Measurements from ENCODE around the gene ZIC5. TPM values are rescaled to one million over a fixed set of nuclear protein-coding genes. Genes with fewer than 3 reads are reported as not detected.

ZIC5 gene
- not detected for total RNA-seq

DNA sequence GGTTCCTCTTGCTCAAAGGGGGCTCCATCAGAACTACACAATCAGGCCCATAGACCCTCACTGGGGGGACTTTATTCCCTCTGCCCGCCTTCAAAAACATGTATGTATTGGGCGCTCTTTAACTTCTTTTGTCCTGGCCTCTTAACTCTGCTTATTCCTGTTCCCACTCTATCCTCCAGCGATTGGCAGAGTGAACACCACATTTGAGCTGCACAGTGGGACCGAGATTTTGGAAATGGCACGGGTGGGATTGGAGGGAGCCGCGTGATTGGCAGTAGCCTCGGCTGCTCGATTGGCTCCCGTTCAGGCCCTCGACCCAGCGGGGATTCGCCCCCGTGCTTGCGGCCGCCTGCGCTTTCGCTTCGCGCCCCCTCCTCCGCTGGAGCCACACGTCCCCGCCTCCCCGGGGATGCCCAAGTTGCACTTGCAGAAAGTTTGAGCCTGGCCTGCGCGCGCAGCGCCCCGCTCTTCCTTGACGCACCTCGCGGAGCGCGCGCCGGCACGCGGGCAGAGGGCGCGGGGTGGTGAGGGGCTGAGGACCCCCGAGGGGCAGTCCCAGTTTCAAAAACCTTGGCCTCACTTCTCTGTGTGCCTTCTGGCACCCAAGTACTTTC is at the start of gene ZIC5:
TSS of gene ZIC5 (minus strand) at position 192 of the 614 bp plus-strand sequence. CDS start at position 28, 164 bp downstream.
- H3K27ac ChIP-seq = peak within 1 kb of the TSS in 1 of 2 donors; percentile 17
- TF ChIP-seq, protein P1, sequence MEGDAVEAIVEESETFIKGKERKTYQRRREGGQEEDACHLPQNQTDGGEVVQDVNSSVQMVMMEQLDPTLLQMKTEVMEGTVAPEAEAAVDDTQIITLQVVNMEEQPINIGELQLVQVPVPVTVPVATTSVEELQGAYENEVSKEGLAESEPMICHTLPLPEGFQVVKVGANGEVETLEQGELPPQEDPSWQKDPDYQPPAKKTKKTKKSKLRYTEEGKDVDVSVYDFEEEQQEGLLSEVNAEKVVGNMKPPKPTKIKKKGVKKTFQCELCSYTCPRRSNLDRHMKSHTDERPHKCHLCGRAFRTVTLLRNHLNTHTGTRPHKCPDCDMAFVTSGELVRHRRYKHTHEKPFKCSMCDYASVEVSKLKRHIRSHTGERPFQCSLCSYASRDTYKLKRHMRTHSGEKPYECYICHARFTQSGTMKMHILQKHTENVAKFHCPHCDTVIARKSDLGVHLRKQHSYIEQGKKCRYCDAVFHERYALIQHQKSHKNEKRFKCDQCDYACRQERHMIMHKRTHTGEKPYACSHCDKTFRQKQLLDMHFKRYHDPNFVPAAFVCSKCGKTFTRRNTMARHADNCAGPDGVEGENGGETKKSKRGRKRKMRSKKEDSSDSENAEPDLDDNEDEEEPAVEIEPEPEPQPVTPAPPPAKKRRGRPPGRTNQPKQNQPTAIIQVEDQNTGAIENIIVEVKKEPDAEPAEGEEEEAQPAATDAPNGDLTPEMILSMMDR (IDR thresholded peaks at IDR 0.05) = no peak
- no peaks in the 10 kb centered on the region for H3K9me3 ChIP-seq
- H3K4me3 ChIP-seq = peak within 1 kb of the TSS; percentile 56
- no peaks in the 10 kb centered on the region for H3K36me3 ChIP-seq
- no peak for ATAC-seq (ENCODE audit: insufficient number of reproducible peaks, low FRiP score, low read depth)
- peaks cover 19 to 35% of the 10 kb centered on the region in 2 donors for H3K4me1 ChIP-seq (ENCODE audit: control insufficient read depth in 1 of 2, low read depth in 2 of 2)
- no peak for DNase-seq (ENCODE audit: low spot score)
- peaks cover 54% of the 10 kb centered on the region for H3K27me3 ChIP-seq (replicated peaks; ENCODE audit: insufficient read depth)

DNA sequence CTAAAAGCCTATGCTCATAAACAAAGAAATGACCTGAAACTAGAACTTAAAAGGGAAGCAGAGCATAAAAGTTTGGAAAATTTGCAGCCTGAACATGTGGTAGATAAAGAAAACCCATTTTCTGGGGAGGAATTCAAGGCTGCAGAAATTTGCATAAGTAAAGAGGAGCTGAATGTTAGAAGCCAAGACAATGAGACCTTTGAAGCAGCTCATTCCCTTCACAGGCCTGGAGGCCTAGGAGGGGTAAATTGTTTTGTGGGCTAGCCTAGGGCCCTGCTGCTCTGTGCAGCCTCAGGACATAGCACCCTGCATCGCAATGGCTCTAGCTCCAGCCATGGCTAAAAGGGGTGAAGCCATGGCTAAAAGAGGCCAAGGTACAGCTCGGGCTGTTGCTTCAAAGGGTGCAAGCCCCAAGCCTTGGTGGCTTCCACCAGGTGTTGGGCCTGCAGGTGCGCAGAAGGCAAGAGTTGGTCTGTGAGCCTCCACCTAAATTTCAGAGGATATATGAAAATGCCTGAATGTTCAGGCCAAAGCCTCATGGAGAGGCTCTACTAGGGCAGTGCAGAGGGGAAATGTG is 48.3 kb upstream of the ZIC5 start:
- Histone ChIP-seq H3K4me3 (no peak overlapping the region), H3K9me3 (no peaks in the 10 kb centered on the region), H3K27ac (no peak overlapping the region), H3K27me3 (replicated peaks; ENCODE audit: insufficient read depth) (no peaks in the 10 kb centered on the region), H3K4me1 (ENCODE audit: control insufficient read depth in 1 of 2, low read depth in 2 of 2) (no peaks in the 10 kb centered on the region), H3K36me3 (no peaks in the 10 kb centered on the region)
- ATAC-seq (ENCODE audit: insufficient number of reproducible peaks, low FRiP score, low read depth) (no peak), DNase-seq (ENCODE audit: low spot score) (no peak)
- TF ChIP-seq, protein P1 (IDR thresholded peaks at IDR 0.05) = no peak

DNA sequence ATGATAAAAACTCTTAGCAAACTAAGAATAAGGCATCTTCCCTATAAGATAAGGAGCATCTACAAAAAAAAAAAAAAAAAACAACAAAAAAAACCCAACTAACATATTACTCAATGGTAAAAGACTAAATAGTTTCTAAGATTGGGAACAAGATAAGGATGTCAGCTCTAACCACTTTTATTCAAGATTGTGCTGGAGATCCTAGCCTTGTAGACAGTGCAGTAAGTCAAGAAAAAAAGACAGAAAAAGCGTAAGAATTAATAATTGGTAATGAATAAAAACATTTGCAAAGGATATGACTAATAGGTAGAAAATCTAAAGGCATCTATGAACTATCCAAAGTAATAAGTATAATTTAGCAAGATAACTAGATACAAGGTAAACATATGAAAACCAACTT is 43.1 kb upstream of the ZIC5 start:
- ATAC-seq (ENCODE audit: insufficient number of reproducible peaks, low FRiP score, low read depth) = no peak
- Histone ChIP-seq H3K36me3 (no peaks in the 10 kb centered on the region), H3K27me3 (replicated peaks; ENCODE audit: insufficient read depth) (no peaks in the 10 kb centered on the region), H3K27ac (no peak overlapping the region), H3K4me3 (no peak overlapping the region), H3K9me3 (no peaks in the 10 kb centered on the region), H3K4me1 (ENCODE audit: control insufficient read depth in 1 of 2, low read depth in 2 of 2) (no peaks in the 10 kb centered on the region)
- TF ChIP-seq, protein P1 (IDR thresholded peaks at IDR 0.05) = no peak
- no peak for DNase-seq (ENCODE audit: low spot score)

DNA sequence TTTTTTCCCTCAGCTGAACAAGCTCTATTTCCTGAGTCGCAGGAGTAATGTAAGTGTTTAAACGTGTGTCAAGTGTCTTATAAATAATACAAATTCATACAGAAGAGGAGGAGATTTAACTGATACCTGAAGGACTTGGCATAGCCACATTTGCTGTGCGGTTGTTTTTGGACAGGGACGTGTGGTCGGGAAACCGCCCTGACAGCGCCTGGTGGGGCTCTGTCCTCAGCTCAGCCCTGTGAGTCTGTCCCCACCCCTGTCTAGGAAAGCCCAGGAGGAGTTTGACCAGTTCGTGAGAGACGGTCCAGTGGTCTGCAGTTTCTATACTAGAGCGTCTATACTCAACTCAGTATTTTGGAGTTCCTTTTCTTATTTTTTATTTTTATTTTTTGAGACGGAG is 26.7 kb upstream of the ZIC5 start:
- no peak for DNase-seq (ENCODE audit: low spot score)
- H3K27ac ChIP-seq = no peak overlapping the region
- TF ChIP-seq, protein P1 (IDR thresholded peaks at IDR 0.05) = no peak
- H3K9me3 ChIP-seq = peaks cover under 1% of the 10 kb centered on the region
- H3K4me1 ChIP-seq (ENCODE audit: control insufficient read depth in 1 of 2, low read depth in 2 of 2) = no peaks in the 10 kb centered on the region
- no peak for ATAC-seq (ENCODE audit: insufficient number of reproducible peaks, low FRiP score, low read depth)
- peaks cover 35% of the 10 kb centered on the region for H3K27me3 ChIP-seq (replicated peaks; ENCODE audit: insufficient read depth)
- no peaks in the 10 kb centered on the region for H3K36me3 ChIP-seq
- no peak overlapping the region for H3K4me3 ChIP-seq

DNA sequence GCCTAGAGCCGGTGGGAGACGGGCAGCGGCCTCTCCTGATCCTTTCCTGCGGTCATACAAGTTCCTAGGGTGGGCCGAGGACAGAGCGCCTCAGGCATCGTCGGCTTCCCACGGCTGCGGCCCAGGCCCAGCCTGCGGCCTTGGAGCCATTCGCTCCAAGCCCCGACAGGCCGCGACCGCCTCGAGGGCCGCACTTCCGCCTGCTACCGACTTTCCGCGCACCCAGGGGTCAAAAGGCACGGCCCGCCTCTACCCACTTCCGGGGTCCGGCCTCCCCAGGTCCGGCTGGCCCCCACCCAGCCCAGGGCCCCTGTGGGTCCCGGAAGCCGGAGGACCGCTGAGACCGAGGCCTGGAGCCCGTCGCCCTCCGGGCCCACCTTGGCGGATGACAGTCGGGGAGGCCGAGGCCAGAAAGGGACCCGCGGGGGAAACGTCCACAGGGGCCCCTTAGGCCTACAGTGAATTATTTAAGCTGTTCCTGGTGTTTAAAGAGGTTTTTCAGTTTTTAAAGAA is 26.2 kb upstream of the ZIC5 start:
- peaks cover 40% of the 10 kb centered on the region for H3K27me3 ChIP-seq (replicated peaks; ENCODE audit: insufficient read depth)
- TF ChIP-seq, protein P1 (IDR thresholded peaks at IDR 0.05) = no peak
- ATAC-seq (ENCODE audit: insufficient number of reproducible peaks, low FRiP score, low read depth) (no peak), DNase-seq (ENCODE audit: low spot score) (no peak)
- H3K36me3 ChIP-seq = no peaks in the 10 kb centered on the region
- H3K4me1 ChIP-seq (ENCODE audit: control insufficient read depth in 1 of 2, low read depth in 2 of 2) = no peaks in the 10 kb centered on the region
- H3K4me3 ChIP-seq = no peak overlapping the region
- no peak overlapping the region for H3K27ac ChIP-seq
- H3K9me3 ChIP-seq = no peaks in the 10 kb centered on the region
